HG02884 (cell line): Measurements from ENCODE around the gene PAN2.
"Not testable (repeated sequence)": the region's sequence is repeated elsewhere in the genome, so short reads cannot be mapped to it uniquely, and the experiment has no call there.

Experiments
- ATAC-seq: cut with Tn5 transposase; IDR thresholded peaks from one replicate; pipeline ENCODE4 v1.9.1; 2021; ENCODE audit warnings: mild to moderate bottlenecking, moderate library complexity; ENCODE audit not compliant: unreplicated experiment

PAN2 gene

DNA sequence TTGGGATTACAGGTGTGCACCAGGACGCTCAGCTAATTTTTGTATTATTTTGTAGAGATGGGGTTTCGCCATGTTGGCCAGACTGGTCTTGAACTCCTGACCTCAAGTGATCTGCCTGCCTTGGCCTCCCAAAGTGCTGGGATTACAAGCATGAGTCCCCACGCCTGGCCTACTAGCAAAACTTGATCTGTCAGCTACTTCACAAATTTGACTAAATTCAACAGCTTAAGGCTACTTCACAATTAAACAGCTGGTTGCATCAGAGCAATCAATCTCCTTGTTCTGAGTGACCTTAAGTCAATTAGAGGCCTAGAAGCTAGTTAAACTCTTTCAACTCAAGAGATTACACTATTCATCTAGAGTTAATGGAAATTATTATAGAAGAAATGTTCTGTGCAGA lies 54.9 kb downstream of the PAN2 start:
- no peak for ATAC-seq

DNA sequence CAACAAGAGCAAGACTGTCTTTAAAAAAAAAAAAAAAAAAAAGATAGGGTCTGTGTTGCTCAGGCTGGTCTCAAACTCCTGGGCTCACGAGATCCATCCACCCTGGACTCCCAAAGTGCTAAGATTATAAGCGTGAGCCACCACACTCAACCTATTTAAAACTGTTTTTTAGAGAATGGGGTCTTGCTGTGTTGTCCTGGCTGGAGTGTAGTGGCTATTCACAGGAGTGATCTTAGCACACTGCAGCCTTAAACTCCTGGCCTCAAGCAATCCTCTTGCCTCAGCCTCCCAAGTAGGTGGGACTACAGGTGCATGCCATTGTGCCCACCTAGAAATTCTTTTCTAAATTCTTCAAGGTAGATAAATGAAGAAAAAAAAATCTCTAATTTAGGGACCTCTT lies 59.5 kb downstream of the PAN2 start:
- no peak for ATAC-seq

DNA sequence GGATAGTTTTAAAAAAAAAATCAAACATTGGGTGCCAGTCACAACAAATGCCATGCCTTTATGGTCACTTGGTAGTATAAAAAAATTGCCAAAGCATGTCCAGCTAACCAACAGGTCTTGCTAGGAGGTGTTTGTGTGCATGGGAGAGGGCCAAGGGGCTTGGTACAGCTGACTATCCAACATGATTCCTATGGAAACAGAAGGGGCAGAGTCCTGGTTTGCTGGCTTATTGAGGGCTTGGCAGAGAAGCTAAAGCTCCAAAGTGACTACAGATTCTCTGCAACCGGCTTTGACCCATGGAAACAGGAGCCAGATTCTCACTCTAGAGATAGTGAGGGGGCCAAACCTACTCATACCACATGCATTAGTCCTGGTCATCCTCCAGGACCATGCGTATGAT lies 61.3 kb downstream of the PAN2 start:
- not testable (repeated sequence) for ATAC-seq

DNA sequence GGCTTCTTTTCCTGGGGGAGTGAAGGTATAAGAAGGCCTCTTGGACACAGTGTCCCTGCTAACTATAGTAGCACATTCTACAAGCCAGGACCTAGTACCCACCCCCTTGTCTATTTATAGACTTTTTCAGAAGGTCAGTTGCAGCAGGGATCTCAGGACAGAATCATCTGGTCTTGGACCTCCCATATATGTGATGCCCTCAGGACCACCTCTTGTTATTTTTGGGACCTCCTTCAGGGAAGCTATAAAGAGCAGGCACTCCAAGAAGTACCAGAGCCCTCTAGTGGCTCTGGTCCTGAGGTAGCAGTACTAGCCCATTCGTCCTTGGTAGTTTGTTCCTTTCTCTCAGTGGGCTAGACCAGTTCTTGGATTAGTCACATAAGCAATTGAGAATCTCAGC lies 62.8 kb downstream of the PAN2 start:
- ATAC-seq = no peak

DNA sequence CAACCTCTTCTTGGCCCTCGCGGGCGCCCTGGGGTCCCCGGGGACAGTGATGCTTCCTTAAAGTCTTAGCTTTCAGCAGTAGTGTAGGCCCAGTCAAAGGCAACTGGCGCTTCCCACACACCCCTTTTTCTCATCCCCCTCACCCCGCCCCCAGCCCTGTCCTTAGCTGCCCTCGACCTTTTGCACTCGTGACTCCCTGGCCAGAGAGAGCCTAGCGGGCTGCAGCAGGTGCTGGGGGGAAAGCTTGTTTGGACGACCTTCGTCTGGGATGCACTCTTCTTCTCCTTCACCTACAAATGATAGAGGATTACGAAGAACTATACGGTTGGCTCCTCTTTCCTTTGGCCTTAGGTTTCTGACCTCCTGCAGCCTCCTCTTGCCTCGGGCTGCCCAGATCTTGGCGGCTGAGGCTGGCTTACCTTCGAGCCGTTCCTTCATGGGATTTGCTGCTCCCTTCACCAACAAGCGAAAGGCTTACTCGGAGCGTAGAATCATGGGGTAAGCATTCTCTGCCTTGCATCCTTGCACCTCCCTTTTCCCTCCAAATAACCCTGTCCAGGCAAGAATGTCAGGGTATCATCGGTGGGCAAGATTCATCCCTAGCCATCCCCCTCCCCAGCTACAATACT lies 66.2 kb downstream of the PAN2 start:
- peak; percentile 10 for ATAC-seq

DNA sequence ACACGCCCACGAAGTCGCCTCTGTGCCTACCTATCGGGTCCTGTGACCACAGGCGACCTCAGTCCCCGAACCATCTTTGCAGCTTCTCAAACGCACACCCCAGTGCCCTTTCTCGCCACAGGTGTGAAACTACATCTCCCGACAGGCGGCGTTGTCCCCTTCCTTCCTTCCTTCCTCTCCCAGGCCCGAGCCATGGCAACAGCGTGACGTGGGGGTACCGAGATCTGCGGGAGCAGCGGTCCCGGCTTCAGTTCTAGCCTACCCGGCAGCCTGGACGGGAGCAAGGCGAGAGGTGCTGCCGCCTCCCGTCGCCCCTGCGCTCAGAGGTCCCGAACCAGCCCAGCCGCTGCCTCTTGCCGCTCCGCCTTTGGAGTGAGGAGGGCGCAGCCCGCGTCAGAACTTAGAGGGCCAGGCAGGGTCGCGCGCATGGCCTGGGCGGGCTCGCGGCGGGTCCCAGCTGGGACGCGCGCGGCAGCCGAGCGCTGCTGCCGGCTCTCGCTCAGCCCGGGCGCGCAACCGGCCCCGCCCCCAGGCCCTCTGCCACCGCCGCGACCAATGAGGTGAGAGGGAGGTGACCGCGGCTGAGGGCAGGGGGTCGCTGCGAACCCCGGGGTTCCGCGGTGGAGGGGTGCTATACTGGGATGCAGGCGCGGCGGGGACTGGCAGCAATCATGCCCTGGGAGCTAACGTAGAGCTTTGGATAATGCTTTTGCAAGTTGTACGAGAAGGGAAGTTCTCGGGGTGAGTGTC lies 66.9 kb downstream of the PAN2 start, which contains the start of gene COQ10A:
COQ10A (plus strand) TSS at position 250 of the 750 bp plus-strand sequence; CDS start at position 427, 177 bp downstream.
- ATAC-seq = peak; percentile 77
